NAMALWA (cell line): ENCODE measurements around the gene C11orf91.
A peak's percentile ranks its signal among the peaks of the same experiment; 100 is the strongest.
"Not testable (repeated sequence)": the region's sequence is repeated elsewhere in the genome, so short reads cannot be mapped to it uniquely, and the experiment has no call there.

Experiments
- DNase-seq: peaks from one replicate; pipeline ENCODE4 v3.0.0-alpha.2; 2015; ENCODE audit warnings: low spot score

The C11orf91 gene

GRCh38 chr11:33700502-33701271 lies at the start of gene C11orf91:
C11orf91 (minus strand) TSS chr11:33700826; CDS start chr11:33700740, 86 bp downstream.
- peak; percentile 93 for DNase-seq

- no peak for DNase-seq
Measured at GRCh38 chr11:33747979-33748378, 47.4 kb upstream of the C11orf91 start.

DNA sequence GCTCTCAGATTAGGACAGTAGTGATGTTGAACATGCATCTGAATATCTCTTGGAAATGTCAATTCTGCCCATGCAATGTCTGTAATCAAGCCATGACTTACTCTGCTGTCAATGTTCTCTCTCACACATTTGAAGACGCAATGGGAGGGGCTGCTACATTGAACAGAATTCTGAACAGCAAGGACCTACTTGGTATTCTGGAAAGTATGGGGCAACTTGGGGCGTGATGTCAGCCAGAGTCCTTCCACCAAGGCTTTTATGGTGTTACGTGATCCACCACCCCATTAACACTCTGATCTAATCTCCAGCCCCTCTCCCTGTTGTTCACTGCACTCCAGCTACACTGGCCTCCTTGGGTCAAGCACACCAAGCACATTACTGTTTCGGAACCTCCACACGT lies 42.7 kb upstream of the C11orf91 start:
- no peak for DNase-seq

DNA sequence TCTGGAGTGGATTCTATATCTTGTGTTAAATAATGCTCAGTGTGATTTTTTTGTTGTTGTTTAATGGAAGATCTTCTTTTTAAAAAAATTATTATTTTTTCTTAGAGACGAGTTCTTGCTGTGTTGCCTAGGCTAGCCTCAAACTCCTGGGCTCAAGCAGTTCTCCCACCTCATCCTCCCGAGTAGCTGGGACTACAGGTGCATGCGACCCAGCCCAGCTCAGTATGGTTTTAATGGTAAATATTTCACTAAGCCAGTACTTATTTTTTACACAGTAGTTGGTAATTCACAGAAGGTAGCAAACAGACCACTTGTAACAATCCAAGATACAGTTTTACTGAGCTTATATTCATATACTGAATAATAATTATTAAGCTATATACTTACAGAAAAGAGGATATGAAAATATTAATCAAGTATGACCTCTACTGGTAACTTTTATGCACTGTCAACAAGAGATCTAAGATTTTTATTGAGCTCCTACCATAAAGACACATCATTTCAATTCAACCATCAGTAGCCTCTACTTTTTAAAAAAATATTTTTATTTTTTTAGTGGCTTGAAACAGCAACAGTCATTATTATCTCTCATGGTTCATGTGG lies 41.7 kb upstream of the C11orf91 start:
- peak; percentile 58 for DNase-seq

GRCh38 chr11:33741806-33742205 lies 41.2 kb upstream of the C11orf91 start:
- DNase-seq = no peak

- DNase-seq = no peak
Measured at GRCh38 chr11:33737362-33737821, 36.8 kb upstream of the C11orf91 start.

- DNase-seq = peak; percentile 87
Measured at GRCh38 chr11:33736148-33736812, 35.7 kb upstream of the C11orf91 start, which contains the start of gene CD59. CD59 (minus strand) TSS chr11:33736423; CDS start chr11:33722445, 13,978 bp downstream.

DNA sequence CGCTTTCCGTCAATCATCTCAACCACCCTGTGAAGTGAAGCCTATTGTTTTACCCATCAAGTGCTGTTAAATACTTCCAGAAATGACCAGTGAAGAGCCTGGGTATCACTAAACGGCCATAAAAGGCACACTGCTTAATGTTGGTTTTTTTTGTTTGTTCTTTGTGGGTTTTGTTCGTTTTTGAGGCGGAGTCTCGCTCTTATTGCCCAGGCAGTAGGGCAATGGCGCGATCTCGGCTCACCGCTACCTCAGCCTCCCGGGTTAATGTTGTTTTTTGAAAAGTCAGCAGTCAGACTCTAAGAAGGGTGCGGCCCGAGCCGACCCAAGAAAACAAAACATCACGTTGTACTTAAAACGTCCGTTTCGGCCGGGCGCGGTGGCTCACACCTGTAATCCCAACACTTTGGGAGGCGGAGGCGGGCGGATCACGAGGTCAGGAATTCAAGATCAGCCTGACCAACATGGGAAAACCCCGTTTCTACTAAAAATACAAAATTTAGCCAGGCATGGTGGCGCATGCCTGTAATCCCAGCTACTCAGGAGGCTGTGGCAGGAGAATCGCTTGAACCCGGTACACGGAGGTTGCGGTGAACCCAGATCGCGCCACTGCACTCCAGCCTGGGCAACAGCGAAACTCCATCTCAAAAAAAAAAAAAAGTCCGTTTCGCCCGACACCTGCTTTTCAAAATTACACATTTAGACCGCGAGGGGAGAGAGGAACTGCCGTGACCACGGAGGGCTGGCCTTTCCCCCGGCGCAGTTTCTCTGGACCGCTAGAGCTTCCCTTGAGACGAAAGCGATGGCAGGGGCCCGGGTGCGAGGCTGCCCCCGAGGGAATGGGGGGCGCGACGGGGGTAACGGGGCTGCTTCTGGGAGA lies 34.9 kb upstream of the C11orf91 start:
- peak; percentile 82 for DNase-seq

DNA sequence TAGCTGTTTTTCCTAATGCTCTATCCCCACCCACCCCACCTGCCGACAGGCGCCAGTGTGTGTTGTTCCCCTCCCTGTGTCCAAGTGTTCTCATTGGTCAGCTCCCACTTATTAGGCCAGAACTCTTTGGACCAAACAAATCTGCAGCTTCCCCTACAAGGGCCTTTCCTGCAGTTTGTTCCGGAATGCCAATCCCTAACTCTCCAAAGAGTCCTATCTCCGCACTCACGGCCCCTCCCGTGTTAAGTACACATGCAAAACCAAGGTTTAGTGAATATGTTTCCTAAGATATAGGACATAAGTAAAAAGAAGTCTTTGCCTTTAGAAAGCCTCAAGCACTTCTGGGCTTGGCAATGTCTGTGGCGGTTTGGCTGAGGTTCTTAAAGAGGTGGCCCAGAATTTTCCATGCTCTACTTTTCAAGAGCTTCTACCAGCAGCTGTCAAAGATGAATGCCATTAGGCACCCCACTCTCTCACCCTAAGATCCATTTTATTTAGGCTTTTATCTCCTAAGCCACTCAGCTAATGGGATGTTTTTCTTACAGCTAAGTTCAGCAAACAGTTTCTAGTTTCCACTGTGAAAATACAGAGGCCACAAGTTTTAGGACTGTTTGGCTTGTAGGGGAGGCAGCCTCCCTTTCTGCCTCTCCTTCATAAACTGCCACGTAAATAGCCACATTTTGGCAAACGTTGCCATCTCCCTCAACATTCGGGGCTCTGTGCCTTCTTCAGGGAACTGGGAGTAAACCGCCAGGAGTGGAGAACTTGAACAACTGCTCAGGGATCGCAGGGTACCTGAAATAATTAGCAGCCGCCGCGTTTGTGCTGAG lies 34.0 kb upstream of the C11orf91 start:
- DNase-seq = no peak

GRCh38 chr11:33733980-33734379 lies 33.4 kb upstream of the C11orf91 start:
- no peak for DNase-seq

GRCh38 chr11:33731723-33732531 lies 31.3 kb upstream of the C11orf91 start:
- no peak for DNase-seq

- DNase-seq = no peak
Measured at GRCh38 chr11:33730716-33731115, 30.1 kb upstream of the C11orf91 start.

GRCh38 chr11:33729072-33729664 lies 28.5 kb upstream of the C11orf91 start:
- not testable (repeated sequence) for DNase-seq

GRCh38 chr11:33727539-33727938 lies 26.9 kb upstream of the C11orf91 start:
- DNase-seq = not testable (repeated sequence)

GRCh38 chr11:33725496-33725895 lies 24.9 kb upstream of the C11orf91 start:
- DNase-seq = no peak

DNA sequence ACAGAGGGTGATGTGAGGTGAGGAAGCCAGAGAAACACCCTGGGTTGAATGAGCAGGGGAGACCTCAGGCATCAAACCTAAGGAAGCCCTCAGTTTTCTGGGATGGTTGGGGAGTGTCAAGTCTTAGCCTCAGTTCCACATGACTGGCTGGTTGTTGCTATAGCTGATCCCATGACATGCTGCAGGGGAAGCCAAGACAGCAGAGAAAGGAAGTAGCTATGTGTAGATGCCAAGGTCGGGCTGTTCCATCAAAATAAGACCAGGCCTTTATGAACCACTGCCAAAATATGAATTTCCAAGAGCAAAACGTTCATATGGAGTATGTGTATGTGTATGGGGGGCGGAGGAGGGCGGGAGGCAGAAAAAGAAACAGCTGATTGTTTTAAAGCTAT lies 24.0 kb upstream of the C11orf91 start:
- no peak for DNase-seq

- DNase-seq = no peak
Measured at GRCh38 chr11:33723238-33723881, 22.7 kb upstream of the C11orf91 start.

DNA sequence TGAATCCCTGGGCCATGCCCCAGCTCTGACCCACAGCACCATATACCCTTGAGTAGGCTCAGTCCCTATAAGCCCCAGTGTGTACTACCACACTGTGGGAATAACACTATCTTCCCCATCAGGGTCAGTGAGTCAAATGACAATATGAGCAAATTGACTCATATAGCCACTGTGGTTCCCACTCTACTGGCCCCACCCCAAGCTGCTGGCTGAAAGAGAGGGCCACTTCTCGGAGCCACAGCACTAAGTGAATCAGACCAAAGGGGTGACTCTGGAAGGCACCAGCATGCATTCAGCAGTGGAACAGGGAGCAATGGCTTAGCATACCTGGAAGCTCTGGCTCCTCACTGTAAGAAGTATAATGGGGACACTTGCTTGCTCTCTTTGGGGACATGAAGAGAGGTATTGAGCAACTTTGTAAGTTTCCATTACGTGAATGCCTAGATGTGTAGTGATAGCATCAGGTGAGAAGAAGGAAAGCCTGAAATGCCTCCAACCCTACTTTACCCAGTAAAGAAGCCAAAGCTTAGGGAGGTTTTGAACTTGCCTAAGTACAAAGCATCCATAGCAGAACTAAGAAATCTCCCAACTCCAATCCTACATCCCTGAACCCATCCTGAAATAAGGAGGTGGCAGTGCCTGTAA lies 22.1 kb upstream of the C11orf91 start:
- DNase-seq = no peak

DNA sequence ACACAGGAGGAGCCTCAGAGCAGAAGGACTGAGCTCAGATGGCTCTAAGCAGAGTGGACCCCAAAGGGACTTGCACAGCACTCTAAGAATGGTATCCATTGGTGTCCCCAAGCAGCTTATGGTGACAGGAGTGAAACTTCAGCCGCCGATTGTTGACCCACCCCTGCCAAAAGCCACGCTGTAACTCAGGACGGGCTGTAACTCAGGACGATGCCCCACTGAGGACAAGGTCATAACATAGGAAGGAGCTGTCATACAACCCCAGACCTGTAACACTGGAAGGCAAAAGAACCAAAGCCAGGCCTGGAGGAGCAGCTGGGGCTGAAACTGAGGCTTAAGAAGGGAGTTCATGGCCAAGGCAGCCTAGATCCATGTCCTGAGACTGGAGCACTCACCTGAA lies 21.4 kb upstream of the C11orf91 start:
- DNase-seq = no peak
